SKM-1 (cell line): ENCODE results near the gene LHFPL6.

Source experiments
- DNase-seq: peaks from one replicate; lab custom pipeline; 2025; ENCODE audit not compliant: unreplicated experiment; lab: John Stamatoyannopoulos, UW

The LHFPL6 gene

GRCh38 chr13:39318161-39318560 is 284.8 kb downstream of the LHFPL6 start:
- no peak for DNase-seq

GRCh38 chr13:39317291-39317690 is 285.7 kb downstream of the LHFPL6 start:
- no peak for DNase-seq

- no peak for DNase-seq
These were observed 287.2 kb downstream of the LHFPL6 start for GRCh38 chr13:39315796-39316195.

GRCh38 chr13:39313721-39314120 is 289.3 kb downstream of the LHFPL6 start:
- DNase-seq = no peak

GRCh38 chr13:39312596-39312995 is 290.4 kb downstream of the LHFPL6 start:
- no peak for DNase-seq

- no peak for DNase-seq
These were observed 291.4 kb downstream of the LHFPL6 start for GRCh38 chr13:39311619-39312018.

- no peak for DNase-seq
These were observed 292.0 kb downstream of the LHFPL6 start for GRCh38 chr13:39310961-39311360.

- DNase-seq = no peak
These were observed 296.1 kb downstream of the LHFPL6 start for GRCh38 chr13:39306639-39307589.

GRCh38 chr13:39302820-39303219 is 300.2 kb downstream of the LHFPL6 start:
- DNase-seq = no peak

GRCh38 chr13:39298951-39299350 is 304.0 kb downstream of the LHFPL6 start:
- DNase-seq = no peak

GRCh38 chr13:39297664-39298171 is 305.3 kb downstream of the LHFPL6 start:
- no peak for DNase-seq

- no peak for DNase-seq
These were observed 306.0 kb downstream of the LHFPL6 start for GRCh38 chr13:39297023-39297422.

GRCh38 chr13:39296193-39296592 is 306.8 kb downstream of the LHFPL6 start:
- DNase-seq = no peak
